HG03460 (cell line): ENCODE results near the gene PIR.

ENCODE experiments used
- ATAC-seq: cut with Tn5 transposase; IDR thresholded peaks from one replicate; pipeline ENCODE4 v1.9.1; 2021; ENCODE audit not compliant: unreplicated experiment

Gene PIR

DNA sequence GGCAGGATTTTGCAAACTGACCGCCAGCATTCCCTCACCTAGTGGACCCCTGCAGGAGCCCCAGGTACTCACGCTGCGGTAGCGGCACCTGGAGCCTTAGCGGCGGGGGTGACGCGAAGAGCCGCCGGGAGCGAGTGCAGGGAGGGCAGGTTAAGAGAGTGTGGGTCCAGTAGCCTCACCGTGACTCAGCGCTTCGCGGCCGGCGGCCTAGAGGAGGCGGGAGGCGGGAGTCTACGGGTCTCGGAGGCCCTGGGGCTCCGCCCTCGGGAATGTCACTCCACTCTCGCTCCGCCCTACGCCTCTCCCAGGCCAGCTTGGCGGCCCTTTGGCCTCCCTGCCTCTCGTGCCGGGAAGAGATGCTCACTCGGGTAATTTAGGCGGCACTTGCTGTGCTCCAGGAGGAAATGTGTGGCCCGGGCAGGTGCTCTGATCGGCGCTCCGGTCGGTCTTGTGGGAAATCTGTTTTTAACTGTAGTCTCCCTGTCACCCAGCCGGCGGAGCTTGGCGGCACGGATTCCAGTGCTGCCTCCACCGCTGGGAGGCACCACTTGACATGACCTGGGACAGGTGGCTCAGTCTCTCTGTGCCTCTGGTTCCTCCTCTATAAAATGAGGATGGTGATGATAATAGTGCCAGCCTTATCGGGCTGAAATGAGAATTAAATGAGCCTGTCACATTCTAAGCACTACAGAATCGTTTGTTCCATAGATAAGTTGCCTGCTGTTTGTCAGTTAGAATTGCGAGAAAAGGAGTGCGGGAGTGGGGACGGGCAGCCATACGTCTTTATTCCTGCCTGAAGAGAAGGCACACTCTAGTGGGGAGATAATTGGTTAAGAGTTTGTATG lies at the start of gene PIR:
Gene PIR, minus strand, starts transcription at position 216 of the 845 bp plus-strand sequence. CDS start 2,076 bp downstream, outside the sequence.
- peak; percentile 97 for ATAC-seq

DNA sequence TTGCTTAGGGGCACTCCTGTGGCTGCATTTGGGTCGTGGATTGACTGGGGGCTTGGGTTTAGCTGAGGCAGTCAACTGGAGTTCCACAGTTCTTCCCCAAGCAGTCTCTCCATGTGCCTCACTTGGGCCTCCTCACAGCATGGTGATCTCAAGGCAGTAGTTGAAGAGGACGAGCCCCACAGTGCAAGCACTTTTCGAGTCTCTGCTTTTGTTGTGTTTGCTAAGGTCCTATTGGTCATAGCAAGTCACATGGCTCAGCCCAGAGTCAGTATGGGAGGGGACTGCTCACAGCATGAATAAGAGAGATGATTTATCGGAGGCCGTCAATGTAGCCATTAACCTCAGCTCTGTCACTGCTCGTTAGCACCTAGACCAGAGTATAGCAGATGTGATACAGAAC lies 37.2 kb upstream of the PIR start:
- ATAC-seq, result no peak

GRCh38 chrX:15529165-15529564 lies 36.0 kb upstream of the PIR start:
- no peak for ATAC-seq

DNA sequence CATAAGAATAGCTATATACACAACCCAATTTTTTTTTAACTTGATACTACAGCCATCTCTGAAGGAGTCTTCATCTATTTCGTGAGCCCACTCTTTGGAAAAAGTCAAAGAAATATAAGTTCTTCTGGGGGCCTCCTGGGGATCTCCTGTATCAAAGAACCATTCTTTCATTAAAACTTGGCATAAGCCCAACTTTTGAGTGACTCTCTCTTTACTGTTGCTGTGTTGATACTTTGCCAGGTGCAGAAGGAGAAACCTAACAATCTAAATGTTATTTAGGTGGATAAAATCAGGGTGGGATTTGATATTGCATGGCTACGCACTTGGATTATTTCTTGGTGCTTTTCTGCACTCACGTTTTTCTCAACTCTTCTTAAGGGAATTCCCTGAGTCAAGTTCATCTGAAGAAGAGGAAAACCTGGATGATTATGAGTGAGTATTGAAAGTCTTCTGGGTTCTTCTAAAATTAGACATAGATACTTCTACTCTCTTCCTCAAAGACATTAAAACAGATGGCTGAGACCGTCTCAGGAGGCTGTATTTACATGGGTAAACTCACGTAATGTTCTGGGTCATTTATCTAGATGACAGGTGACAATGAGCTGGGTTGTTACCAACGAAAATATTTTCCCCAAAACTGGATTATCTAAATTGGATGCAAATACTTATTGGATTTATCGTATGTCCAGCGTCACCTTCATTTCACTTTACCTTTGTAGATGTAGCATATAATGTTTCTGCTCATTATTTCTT lies 32.7 kb upstream of the PIR start:
- ATAC-seq, result no peak

DNA sequence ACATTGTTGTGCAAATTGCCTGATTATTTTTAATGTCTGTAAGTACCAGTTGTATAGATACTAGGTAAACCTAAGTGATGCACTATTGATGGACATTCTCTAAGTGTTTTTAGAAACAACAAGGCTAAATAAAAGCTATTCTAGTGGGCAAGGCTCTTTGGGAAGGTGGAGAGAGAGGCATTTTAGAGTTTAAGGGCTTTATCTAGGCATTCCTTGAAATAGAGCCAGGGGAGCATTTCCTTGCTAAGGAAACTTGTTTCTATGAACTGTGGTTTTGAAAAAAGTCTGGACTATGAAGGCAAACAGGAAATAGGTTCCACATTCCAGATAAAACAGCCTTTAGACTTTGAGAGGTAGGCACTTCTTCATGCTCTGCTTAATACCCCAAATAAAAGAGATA lies 31.3 kb upstream of the PIR start:
- ATAC-seq, result no peak

DNA sequence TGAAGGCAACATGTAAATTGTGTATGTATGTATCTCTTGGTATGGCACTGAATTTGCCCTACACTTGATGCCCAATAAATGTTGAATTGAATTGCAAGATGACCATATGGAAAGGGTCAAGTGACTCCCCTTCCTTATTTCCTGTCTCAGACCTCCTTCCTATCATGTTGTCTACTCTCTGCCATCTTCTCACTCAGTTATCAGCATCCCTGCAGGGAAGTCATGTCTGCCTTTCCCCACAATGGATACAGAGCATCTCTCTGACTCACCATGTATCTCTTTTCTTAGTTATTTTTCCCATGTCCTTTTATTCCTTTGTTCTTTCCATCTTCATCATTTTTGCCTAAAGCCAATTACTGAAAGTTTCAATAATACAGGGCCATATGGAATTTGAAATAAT lies 30.0 kb upstream of the PIR start:
- no peak for ATAC-seq

GRCh38 chrX:15522464-15522863 lies 29.3 kb upstream of the PIR start:
- no peak for ATAC-seq

- ATAC-seq, result no peak
Observed at GRCh38 chrX:15515931-15516330, 22.8 kb upstream of the PIR start.

GRCh38 chrX:15514279-15514678 lies 21.1 kb upstream of the PIR start:
- no peak for ATAC-seq

- no peak for ATAC-seq
Observed at GRCh38 chrX:15512401-15512965, 19.4 kb upstream of the PIR start.

GRCh38 chrX:15511563-15511962 lies 18.4 kb upstream of the PIR start:
- ATAC-seq, result no peak

GRCh38 chrX:15509845-15510244 lies 16.7 kb upstream of the PIR start:
- no peak for ATAC-seq

DNA sequence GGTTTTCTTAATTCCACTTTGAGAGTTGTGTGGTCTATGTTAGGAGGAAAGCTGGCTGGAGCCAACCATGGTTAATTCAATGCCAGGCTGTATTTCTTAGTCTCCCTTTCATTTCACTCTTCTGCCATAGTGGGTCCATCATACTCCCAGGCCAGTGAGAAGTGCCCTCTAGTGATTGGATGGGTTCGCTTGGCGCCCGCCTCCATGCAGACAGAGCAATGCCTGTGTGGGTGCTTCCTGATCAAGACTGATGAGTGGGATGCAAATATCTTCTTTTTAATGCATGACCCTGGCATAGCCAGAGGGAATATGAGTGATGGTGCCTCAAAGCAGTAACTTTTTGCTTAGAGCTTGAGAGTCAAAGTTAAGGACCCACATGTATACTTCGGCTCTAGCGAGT lies 13.9 kb upstream of the PIR start:
- ATAC-seq, result no peak

- ATAC-seq, result no peak
Observed at GRCh38 chrX:15505101-15505500, 12.0 kb upstream of the PIR start.

DNA sequence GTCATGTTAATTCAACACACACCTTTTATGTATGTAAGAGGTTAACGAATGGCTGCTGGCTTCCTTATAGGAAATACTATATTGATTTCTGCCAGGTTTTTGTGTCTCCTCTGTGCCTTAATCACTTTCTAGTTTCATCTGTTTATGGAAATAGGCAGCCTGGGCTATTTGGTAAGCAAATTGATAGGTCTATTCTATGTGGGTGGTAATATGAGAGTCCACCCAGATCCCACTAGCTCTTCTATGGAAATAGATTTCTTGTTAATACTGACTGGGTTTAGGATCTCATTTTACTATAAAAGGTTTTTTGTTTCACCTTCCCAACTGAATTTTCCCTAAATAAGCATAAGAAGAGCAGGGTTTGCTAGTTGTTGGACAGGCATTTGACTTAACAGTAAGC lies 11.5 kb upstream of the PIR start:
- no peak for ATAC-seq

GRCh38 chrX:15501506-15501905 lies 8.4 kb upstream of the PIR start:
- ATAC-seq, result no peak

- no peak for ATAC-seq
Observed at GRCh38 chrX:15500497-15500966, 7.4 kb upstream of the PIR start, which contains the start of gene BMX. Gene BMX, plus strand, starts transcription at chrX:15500807. Its CDS starts 7,547 bp downstream, at chrX:15508354.

- ATAC-seq, result no peak
Observed at GRCh38 chrX:15499976-15500375, 6.8 kb upstream of the PIR start.

- ATAC-seq, result no peak
Observed at GRCh38 chrX:15498741-15499140, 5.6 kb upstream of the PIR start.

GRCh38 chrX:15497865-15498264 lies 4.7 kb upstream of the PIR start:
- no peak for ATAC-seq

- no peak for ATAC-seq
Observed at GRCh38 chrX:15496824-15497223, 3.7 kb upstream of the PIR start.

DNA sequence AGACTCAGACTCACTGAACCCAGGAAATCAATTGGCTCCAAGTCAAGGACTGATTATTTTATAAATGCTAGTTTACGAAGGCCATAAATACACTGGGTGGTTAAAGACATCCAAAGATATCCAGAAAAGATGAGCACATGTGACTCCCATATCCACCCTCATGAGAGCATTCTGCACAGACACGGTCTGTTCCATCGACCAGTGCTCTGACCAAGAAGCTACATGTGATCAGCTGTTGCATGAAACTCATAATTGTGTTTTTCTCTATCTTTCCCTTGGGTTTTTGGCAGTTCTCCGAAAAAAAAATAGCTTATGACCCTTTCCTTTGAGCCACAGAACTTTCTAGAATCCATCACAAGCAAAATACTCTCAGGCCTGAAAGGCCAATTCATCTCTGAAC lies 2.7 kb upstream of the PIR start:
- no peak for ATAC-seq
